ENCODE results near the gene MBOAT2. TPM values are rescaled to one million over a fixed set of nuclear protein-coding genes. Genes with fewer than 3 reads are reported as not detected.

The MBOAT2 gene
- total RNA-seq, 1 experiment from 2014 or later, result 65.1 TPM

GRCh38 chr2:8819948-8820347 lies 183.5 kb downstream of the MBOAT2 start:
- H3K9me3 ChIP-seq (ENCODE audit: low read depth, low read length, poor library complexity, severe bottlenecking), result no peaks in the 10 kb centered on the region
- no peak overlapping the region for H3K27ac ChIP-seq (ENCODE audit: low read depth, low read length, poor library complexity, severe bottlenecking)
- H3K4me3 ChIP-seq (ENCODE audit: low read depth, low read length, poor library complexity, severe bottlenecking), result no peak overlapping the region
- no peaks in the 10 kb centered on the region for H3K27me3 ChIP-seq (replicated peaks; ENCODE audit: insufficient read depth, low read depth, low read length, poor library complexity)
- H3K36me3 ChIP-seq (ENCODE audit: insufficient read depth, low read length, poor library complexity, severe bottlenecking), result peaks cover 5% of the 10 kb centered on the region
- BruUV-seq (replicated peaks), result no TSS peak
- POLR2A ChIA-PET (ENCODE audit: low non-redundant PET), result no interaction called here
- TF ChIP-seq, protein P1, sequence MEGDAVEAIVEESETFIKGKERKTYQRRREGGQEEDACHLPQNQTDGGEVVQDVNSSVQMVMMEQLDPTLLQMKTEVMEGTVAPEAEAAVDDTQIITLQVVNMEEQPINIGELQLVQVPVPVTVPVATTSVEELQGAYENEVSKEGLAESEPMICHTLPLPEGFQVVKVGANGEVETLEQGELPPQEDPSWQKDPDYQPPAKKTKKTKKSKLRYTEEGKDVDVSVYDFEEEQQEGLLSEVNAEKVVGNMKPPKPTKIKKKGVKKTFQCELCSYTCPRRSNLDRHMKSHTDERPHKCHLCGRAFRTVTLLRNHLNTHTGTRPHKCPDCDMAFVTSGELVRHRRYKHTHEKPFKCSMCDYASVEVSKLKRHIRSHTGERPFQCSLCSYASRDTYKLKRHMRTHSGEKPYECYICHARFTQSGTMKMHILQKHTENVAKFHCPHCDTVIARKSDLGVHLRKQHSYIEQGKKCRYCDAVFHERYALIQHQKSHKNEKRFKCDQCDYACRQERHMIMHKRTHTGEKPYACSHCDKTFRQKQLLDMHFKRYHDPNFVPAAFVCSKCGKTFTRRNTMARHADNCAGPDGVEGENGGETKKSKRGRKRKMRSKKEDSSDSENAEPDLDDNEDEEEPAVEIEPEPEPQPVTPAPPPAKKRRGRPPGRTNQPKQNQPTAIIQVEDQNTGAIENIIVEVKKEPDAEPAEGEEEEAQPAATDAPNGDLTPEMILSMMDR (conservative IDR thresholded peaks at IDR 0.05; ENCODE audit: low read depth, low read length), result no peak
- TF ChIP-seq EZH2 (IDR thresholded peaks at IDR 0.05; ENCODE audit: borderline replicate concordance, low read depth, low read length, poor library complexity, severe bottlenecking), result no peak
- intact Hi-C loops (cut with micrococcal nuclease; ENCODE audit: unreplicated experiment), result no loop called here
- CTCF ChIA-PET, result no interaction called here
- H3K4me1 ChIP-seq (ENCODE audit: insufficient read depth, low read length, poor library complexity, severe bottlenecking), result no peaks in the 10 kb centered on the region
- no peak for DNase-seq (ENCODE audit: low spot score)

GRCh38 chr2:8819194-8819593 lies 184.3 kb downstream of the MBOAT2 start:
- ChIA-PET POLR2A (ENCODE audit: low non-redundant PET) (no interaction called here), CTCF (no interaction called here)
- no peaks in the 10 kb centered on the region for H3K9me3 ChIP-seq (ENCODE audit: low read depth, low read length, poor library complexity, severe bottlenecking)
- TF ChIP-seq, protein P1 (conservative IDR thresholded peaks at IDR 0.05; ENCODE audit: low read depth, low read length), result no peak
- no peak for TF ChIP-seq EZH2 (IDR thresholded peaks at IDR 0.05; ENCODE audit: borderline replicate concordance, low read depth, low read length, poor library complexity, severe bottlenecking)
- peaks cover 5% of the 10 kb centered on the region for H3K36me3 ChIP-seq (ENCODE audit: insufficient read depth, low read length, poor library complexity, severe bottlenecking)
- H3K27ac ChIP-seq (ENCODE audit: low read depth, low read length, poor library complexity, severe bottlenecking), result no peak overlapping the region
- no peaks in the 10 kb centered on the region for H3K4me1 ChIP-seq (ENCODE audit: insufficient read depth, low read length, poor library complexity, severe bottlenecking)
- DNase-seq (ENCODE audit: low spot score), result no peak
- intact Hi-C loops (cut with micrococcal nuclease; ENCODE audit: unreplicated experiment), result no loop called here
- H3K27me3 ChIP-seq (replicated peaks; ENCODE audit: insufficient read depth, low read depth, low read length, poor library complexity), result no peaks in the 10 kb centered on the region
- no peak overlapping the region for H3K4me3 ChIP-seq (ENCODE audit: low read depth, low read length, poor library complexity, severe bottlenecking)
- BruUV-seq (replicated peaks), result no TSS peak

GRCh38 chr2:8817221-8817620 lies 186.3 kb downstream of the MBOAT2 start:
- Histone ChIP-seq H3K9me3 (ENCODE audit: low read depth, low read length, poor library complexity, severe bottlenecking) (no peaks in the 10 kb centered on the region), H3K36me3 (ENCODE audit: insufficient read depth, low read length, poor library complexity, severe bottlenecking) (peaks cover 8% of the 10 kb centered on the region), H3K27ac (ENCODE audit: low read depth, low read length, poor library complexity, severe bottlenecking) (no peak overlapping the region), H3K4me1 (ENCODE audit: insufficient read depth, low read length, poor library complexity, severe bottlenecking) (no peaks in the 10 kb centered on the region), H3K27me3 (replicated peaks; ENCODE audit: insufficient read depth, low read depth, low read length, poor library complexity) (no peaks in the 10 kb centered on the region), H3K4me3 (ENCODE audit: low read depth, low read length, poor library complexity, severe bottlenecking) (no peak overlapping the region)
- no peak for DNase-seq (ENCODE audit: low spot score)
- intact Hi-C loops (cut with micrococcal nuclease; ENCODE audit: unreplicated experiment), result no loop called here
- no TSS peak for BruUV-seq (replicated peaks)
- ChIA-PET POLR2A (ENCODE audit: low non-redundant PET) (no interaction called here), CTCF (no interaction called here)
- TF ChIP-seq, protein P1 (conservative IDR thresholded peaks at IDR 0.05; ENCODE audit: low read depth, low read length), result no peak
